Osteoblast (primary cell): ENCODE results near the gene SPOPL. TPM values are rescaled to one million over a fixed set of nuclear protein-coding genes. Genes with fewer than 3 reads are reported as not detected.
A peak's percentile ranks its signal among the peaks of the same experiment; 100 is the strongest.

Experiments used
- DNase-seq: peaks from one replicate; pipeline ENCODE4 v3.0.0; 2011; ENCODE audit warnings: low spot score, mixed read lengths; ENCODE audit not compliant: insufficient read length; ENCODE audit errors: missing footprints
- H2AFZ ChIP-seq: 2 replicates; pipeline ENCODE4 v1.6.0; 2011; ENCODE audit warnings: mild to moderate bottlenecking, low read length
- H3K27ac ChIP-seq: 2 replicates; pipeline ENCODE4 v1.5.1; 2011; ENCODE audit warnings: mild to moderate bottlenecking, low read depth, low read length, moderate library complexity
- H3K27me3 ChIP-seq: 2 replicates; pipeline ENCODE4 v1.6.0; 2012; ENCODE audit warnings: mild to moderate bottlenecking, control low read depth, inconsistent platforms, low read length, moderate library complexity; ENCODE audit not compliant: insufficient read depth
- H3K36me3 ChIP-seq: 2 replicates; pipeline ENCODE4 v1.5.1; 2011; ENCODE audit warnings: mild to moderate bottlenecking, low read length, control low read depth, moderate library complexity; ENCODE audit not compliant: insufficient read depth
- H3K4me1 ChIP-seq: 2 replicates; pipeline ENCODE4 v1.5.1; 2011; ENCODE audit warnings: mild to moderate bottlenecking, low read length, control low read depth, moderate library complexity; ENCODE audit not compliant: insufficient read depth
- H3K4me2 ChIP-seq: 2 replicates; pipeline ENCODE4 v1.6.0; 2011; ENCODE audit warnings: mild to moderate bottlenecking, low read length; ENCODE audit not compliant: insufficient read depth
- H3K4me3 ChIP-seq: fragments of 200-600 bp; sonication (generic); 3 replicates; pipeline ENCODE4 v1.5.1; 2012; ENCODE audit warnings: mild to moderate bottlenecking, low read length, inconsistent platforms; ENCODE audit not compliant: insufficient read depth
- H3K79me2 ChIP-seq: 2 replicates; pipeline ENCODE4 v1.6.0; 2012; ENCODE audit warnings: mild to moderate bottlenecking, low read length, control low read depth, inconsistent platforms; ENCODE audit not compliant: insufficient read depth
- H3K9me3 ChIP-seq: 2 replicates; pipeline ENCODE4 v1.5.1; 2011; ENCODE audit warnings: low read depth, low read length, control low read depth
- H4K20me1 ChIP-seq: 2 replicates; pipeline ENCODE4 v1.6.0; 2012; ENCODE audit warnings: mild to moderate bottlenecking, low read length, control low read depth; ENCODE audit not compliant: insufficient read depth
- total RNA-seq: library from RNA; depleted of rRNA; stranded (reverse); fragments of >200 nt; gene quantifications from 2 replicates; pipeline ENCODE4 v1.2.3, GENCODE V29; 2012
- TF ChIP-seq, protein P1 (sequence below): IDR thresholded peaks from 2 replicates; pipeline ENCODE4 v1.5.1; 2011; ENCODE audit warnings: mild to moderate bottlenecking, low read depth, low read length, moderate library complexity; ENCODE audit errors: extremely low read depth

Gene SPOPL
- total RNA-seq, 1 donor, result 23.5 TPM

DNA sequence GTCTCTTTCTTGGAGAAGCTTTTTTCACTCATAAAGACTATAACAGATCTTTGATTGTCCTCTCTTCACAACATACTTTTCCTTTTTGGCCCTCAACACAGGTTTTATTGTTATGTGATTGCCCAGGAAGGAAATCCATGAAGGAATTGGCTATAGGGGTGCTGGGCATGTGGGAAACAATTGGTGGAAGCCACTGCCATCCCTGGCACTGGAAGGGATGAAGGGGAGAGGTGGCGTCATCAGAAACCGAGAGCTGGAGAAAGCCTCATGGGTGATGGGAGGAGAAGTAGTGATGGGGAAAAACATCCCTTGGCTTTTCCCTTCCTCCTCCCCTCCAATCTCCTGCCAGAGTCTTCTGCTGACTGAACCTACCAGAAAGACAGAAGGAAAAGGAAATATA lies 106.2 kb downstream of the SPOPL start:
- no peak overlapping the region for H3K4me3 ChIP-seq
- no peak overlapping the region for H3K4me2 ChIP-seq
- no peaks in the 10 kb centered on the region for H3K4me1 ChIP-seq
- H4K20me1 ChIP-seq, result no peaks in the 10 kb centered on the region
- H3K79me2 ChIP-seq, result no peaks in the 10 kb centered on the region
- no peaks in the 10 kb centered on the region for H3K36me3 ChIP-seq
- no peaks in the 10 kb centered on the region for H3K27me3 ChIP-seq
- H3K27ac ChIP-seq, result no peak overlapping the region
- H2AFZ ChIP-seq, result no peak overlapping the region
- no peaks in the 10 kb centered on the region for H3K9me3 ChIP-seq
- TF ChIP-seq, protein P1, sequence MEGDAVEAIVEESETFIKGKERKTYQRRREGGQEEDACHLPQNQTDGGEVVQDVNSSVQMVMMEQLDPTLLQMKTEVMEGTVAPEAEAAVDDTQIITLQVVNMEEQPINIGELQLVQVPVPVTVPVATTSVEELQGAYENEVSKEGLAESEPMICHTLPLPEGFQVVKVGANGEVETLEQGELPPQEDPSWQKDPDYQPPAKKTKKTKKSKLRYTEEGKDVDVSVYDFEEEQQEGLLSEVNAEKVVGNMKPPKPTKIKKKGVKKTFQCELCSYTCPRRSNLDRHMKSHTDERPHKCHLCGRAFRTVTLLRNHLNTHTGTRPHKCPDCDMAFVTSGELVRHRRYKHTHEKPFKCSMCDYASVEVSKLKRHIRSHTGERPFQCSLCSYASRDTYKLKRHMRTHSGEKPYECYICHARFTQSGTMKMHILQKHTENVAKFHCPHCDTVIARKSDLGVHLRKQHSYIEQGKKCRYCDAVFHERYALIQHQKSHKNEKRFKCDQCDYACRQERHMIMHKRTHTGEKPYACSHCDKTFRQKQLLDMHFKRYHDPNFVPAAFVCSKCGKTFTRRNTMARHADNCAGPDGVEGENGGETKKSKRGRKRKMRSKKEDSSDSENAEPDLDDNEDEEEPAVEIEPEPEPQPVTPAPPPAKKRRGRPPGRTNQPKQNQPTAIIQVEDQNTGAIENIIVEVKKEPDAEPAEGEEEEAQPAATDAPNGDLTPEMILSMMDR, result no peak
- no peak for DNase-seq

DNA sequence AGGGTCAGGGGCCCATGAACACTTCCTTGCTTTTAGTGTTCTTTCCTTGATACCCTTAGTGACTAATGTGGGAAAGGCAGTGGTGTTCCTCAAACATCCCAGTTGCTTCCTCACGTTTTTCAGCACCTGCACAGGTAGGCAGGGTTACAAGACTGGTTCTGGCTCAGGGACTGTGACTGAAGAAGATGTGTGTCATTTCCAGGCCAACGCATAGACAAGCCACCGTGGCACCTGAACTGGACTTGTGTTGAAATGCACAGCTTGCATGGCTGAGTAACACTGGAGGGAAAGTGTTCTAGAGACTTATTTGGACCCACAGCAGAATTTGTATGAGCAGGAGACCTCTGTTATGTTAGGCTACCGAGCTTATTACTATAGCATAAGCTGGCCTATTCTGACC lies 107.9 kb downstream of the SPOPL start:
- TF ChIP-seq, protein P1, result no peak
- Histone ChIP-seq H3K4me1 (no peaks in the 10 kb centered on the region), H4K20me1 (no peaks in the 10 kb centered on the region), H3K36me3 (no peaks in the 10 kb centered on the region), H3K27ac (no peak overlapping the region), H3K79me2 (no peaks in the 10 kb centered on the region), H3K4me2 (no peak overlapping the region), H3K4me3 (no peak overlapping the region), H3K9me3 (no peaks in the 10 kb centered on the region), H2AFZ (no peak overlapping the region), H3K27me3 (no peaks in the 10 kb centered on the region)
- DNase-seq, result no peak

DNA sequence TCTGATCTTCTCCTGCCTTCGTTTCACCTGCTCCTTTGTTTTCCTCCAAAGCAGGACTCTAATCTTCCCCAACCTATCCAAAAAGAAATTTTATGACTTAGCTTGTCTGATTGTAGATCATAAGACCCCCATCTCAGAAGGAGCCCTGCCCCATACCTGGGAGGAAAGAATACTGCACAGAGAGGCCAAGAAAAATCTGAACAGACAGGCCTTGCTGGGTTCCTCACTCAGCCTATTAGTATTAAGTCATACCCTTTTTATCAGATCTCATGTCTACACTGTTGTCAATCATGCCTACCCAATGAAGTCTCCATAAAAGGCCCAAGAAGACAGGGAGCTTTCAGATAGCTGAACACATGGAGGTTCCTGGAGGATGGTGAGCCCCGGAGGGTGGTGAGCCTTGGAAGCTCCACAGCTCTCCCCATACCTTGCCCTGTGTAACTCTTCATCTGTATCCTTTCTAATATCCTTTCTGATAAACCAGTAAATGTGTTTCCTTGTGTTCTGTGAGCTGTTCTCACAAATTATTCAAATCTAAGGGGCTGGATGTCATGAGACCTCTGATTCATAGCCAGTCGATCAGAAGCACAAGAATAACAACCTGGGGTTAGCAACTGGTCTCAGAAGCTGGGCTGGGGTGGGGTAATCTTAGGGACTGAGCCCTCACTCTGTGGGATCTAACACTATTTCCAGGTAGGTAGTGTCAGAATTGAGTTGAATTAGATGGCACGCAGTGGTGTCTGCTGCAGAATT lies 108.8 kb downstream of the SPOPL start:
- Histone ChIP-seq H4K20me1 (no peaks in the 10 kb centered on the region), H3K27me3 (no peaks in the 10 kb centered on the region), H3K79me2 (no peaks in the 10 kb centered on the region), H3K4me2 (no peak overlapping the region), H3K27ac (no peak overlapping the region), H3K9me3 (no peaks in the 10 kb centered on the region), H3K4me3 (no peak overlapping the region), H3K4me1 (no peaks in the 10 kb centered on the region), H3K36me3 (no peaks in the 10 kb centered on the region), H2AFZ (no peak overlapping the region)
- no peak for DNase-seq
- TF ChIP-seq, protein P1, result no peak

DNA sequence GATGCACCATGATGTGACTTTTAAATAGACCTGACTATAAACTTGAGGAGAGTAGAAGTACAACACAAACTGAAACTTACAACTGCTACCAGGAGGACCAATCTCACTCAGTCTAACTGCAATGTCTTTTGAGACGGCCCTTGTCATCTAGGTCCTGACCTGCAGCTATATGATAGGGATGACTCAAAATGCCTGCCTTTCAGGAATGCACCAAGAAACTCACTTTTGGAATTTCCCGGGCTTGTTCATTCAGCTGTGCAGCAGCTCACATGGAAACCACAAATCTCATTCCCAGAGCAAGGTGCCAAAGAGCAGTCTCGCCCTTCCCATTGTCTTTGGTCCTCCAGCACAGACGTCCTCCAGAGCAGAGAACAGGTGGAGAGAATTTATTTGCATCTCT lies 113.7 kb downstream of the SPOPL start:
- peak; percentile 73 for DNase-seq
- H3K79me2 ChIP-seq, result no peaks in the 10 kb centered on the region
- H3K27me3 ChIP-seq, result no peaks in the 10 kb centered on the region
- no peaks in the 10 kb centered on the region for H3K9me3 ChIP-seq
- H4K20me1 ChIP-seq, result no peaks in the 10 kb centered on the region
- no peak overlapping the region for H3K27ac ChIP-seq
- H2AFZ ChIP-seq, result no peak overlapping the region
- H3K4me2 ChIP-seq, result no peak overlapping the region
- H3K4me1 ChIP-seq, result no peaks in the 10 kb centered on the region
- TF ChIP-seq, protein P1, result no peak
- no peaks in the 10 kb centered on the region for H3K36me3 ChIP-seq
- no peak overlapping the region for H3K4me3 ChIP-seq
